ENCODE data around the gene CCDC71L.

CCDC71L gene

DNA sequence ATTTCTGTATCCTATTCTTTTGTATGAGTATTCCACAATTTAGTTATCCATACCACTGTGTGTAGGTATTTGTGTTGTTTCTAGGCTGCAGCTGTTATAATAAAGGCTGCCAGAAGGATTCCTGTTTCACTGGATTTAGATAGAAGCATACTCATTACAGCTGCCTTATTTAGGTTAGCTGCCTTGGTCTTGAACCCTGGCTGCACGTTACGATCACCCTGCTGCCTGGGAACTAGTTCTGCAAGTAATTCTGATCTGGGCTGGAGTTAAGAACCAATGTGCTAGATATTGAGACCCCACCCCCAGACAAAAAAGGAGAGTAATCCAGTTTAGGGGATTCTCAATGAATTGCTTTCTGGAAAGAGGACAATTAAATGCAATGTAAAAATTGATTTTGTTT lies 43.1 kb downstream of the CCDC71L start:
- Histone ChIP-seq H3K4me1 (ENCODE audit: low read depth, poor library complexity, severe bottlenecking) (no peaks in the 10 kb centered on the region), H3K27me3 (ENCODE audit: insufficient read depth, low read depth) (no peaks in the 10 kb centered on the region), H3K36me3 (ENCODE audit: insufficient read depth) (no peaks in the 10 kb centered on the region), H3K4me3 (IDR thresholded peaks at IDR 0.05; ENCODE audit: insufficient read depth, low read depth, low read length) (no peak overlapping the region), H4K20me1 (ENCODE audit: insufficient read depth) (no peaks in the 10 kb centered on the region), H3K27ac (no peak overlapping the region), H3K79me2 (ENCODE audit: insufficient read depth, low read depth) (no peaks in the 10 kb centered on the region), H3K9ac (no peak overlapping the region), H3K4me2 (no peak overlapping the region), H2AFZ (ENCODE audit: low read depth) (no peak overlapping the region)
- TF ChIP-seq, protein P1, sequence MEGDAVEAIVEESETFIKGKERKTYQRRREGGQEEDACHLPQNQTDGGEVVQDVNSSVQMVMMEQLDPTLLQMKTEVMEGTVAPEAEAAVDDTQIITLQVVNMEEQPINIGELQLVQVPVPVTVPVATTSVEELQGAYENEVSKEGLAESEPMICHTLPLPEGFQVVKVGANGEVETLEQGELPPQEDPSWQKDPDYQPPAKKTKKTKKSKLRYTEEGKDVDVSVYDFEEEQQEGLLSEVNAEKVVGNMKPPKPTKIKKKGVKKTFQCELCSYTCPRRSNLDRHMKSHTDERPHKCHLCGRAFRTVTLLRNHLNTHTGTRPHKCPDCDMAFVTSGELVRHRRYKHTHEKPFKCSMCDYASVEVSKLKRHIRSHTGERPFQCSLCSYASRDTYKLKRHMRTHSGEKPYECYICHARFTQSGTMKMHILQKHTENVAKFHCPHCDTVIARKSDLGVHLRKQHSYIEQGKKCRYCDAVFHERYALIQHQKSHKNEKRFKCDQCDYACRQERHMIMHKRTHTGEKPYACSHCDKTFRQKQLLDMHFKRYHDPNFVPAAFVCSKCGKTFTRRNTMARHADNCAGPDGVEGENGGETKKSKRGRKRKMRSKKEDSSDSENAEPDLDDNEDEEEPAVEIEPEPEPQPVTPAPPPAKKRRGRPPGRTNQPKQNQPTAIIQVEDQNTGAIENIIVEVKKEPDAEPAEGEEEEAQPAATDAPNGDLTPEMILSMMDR (conservative IDR thresholded peaks at IDR 0.05; ENCODE audit: low read depth, low read length): no peak

DNA sequence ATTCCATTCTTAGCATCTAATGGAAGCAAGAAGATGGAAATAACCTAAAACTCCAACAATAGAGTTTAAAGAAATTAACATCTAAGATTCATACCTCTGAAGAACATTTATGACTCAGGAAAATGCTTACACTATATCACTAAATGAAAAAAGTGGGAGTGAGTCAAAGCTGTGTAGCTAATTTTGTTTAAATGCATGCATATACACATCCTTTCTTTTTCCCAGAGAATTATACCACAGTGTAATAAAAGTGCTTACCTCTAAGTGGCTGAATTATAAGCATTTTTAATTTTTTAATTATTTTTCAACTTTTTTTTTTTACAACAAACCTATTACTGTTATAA lies 44.3 kb downstream of the CCDC71L start:
- Histone ChIP-seq H3K4me2 (no peak overlapping the region), H3K36me3 (ENCODE audit: insufficient read depth) (no peaks in the 10 kb centered on the region), H2AFZ (ENCODE audit: low read depth) (no peak overlapping the region), H3K27ac (no peak overlapping the region), H3K4me3 (IDR thresholded peaks at IDR 0.05; ENCODE audit: insufficient read depth, low read depth, low read length) (no peak overlapping the region), H3K27me3 (ENCODE audit: insufficient read depth, low read depth) (no peaks in the 10 kb centered on the region), H3K4me1 (ENCODE audit: low read depth, poor library complexity, severe bottlenecking) (peaks cover 8% of the 10 kb centered on the region), H3K79me2 (ENCODE audit: insufficient read depth, low read depth) (no peaks in the 10 kb centered on the region), H4K20me1 (ENCODE audit: insufficient read depth) (no peaks in the 10 kb centered on the region), H3K9ac (no peak overlapping the region)
- TF ChIP-seq, protein P1 (conservative IDR thresholded peaks at IDR 0.05; ENCODE audit: low read depth, low read length): no peak

DNA sequence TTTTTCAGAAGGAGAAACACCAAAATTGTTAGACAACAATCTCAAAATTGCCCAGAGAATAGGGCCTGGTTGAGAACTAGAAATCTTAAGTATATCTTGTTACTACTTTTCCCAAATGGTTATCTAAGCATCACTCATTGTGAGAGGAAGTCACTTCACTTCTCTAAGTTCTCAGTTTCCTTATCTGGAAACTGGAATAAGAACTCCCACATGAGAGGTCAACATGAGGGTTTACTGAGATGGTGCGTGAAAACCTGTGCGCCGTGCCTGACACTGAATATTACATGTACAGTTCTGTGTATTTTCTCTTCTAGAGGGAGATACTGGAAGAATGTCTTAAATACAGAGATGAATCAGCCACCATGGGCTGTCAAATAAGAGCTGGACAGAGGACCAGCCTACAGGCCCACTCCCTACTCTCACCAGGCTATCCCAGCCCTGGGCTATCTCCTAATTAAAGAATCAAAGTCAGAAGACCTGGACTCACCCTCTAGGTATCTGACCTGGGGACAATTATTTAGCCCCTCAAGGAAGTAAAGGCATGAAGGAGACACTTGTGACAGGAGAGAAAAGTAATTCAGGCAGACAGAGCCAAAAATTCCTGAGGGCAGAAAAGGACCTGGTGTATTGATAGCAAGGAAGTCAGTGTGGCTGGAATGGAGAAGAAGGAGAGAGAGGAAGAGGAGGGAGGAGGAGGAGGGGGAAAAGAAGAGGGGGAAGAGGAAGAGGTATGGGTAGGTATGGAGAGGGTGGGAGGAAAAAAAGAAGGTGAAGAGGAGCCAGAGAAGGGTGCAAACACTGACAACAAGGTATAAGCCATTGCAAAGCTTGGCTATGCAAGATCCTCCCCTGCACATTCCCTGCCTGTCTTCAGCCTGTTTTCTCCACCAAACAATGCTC lies 44.9 kb downstream of the CCDC71L start:
- no peak overlapping the region for H3K27ac ChIP-seq
- H4K20me1 ChIP-seq (ENCODE audit: insufficient read depth): no peaks in the 10 kb centered on the region
- H3K27me3 ChIP-seq (ENCODE audit: insufficient read depth, low read depth): no peaks in the 10 kb centered on the region
- no peaks in the 10 kb centered on the region for H3K36me3 ChIP-seq (ENCODE audit: insufficient read depth)
- no peak overlapping the region for H3K4me3 ChIP-seq (IDR thresholded peaks at IDR 0.05; ENCODE audit: insufficient read depth, low read depth, low read length)
- no peak overlapping the region for H3K4me2 ChIP-seq
- no peaks in the 10 kb centered on the region for H3K79me2 ChIP-seq (ENCODE audit: insufficient read depth, low read depth)
- TF ChIP-seq, protein P1 (conservative IDR thresholded peaks at IDR 0.05; ENCODE audit: low read depth, low read length): no peak
- peaks cover 14% of the 10 kb centered on the region for H3K4me1 ChIP-seq (ENCODE audit: low read depth, poor library complexity, severe bottlenecking)
- no peak overlapping the region for H2AFZ ChIP-seq (ENCODE audit: low read depth)
- H3K9ac ChIP-seq: no peak overlapping the region

DNA sequence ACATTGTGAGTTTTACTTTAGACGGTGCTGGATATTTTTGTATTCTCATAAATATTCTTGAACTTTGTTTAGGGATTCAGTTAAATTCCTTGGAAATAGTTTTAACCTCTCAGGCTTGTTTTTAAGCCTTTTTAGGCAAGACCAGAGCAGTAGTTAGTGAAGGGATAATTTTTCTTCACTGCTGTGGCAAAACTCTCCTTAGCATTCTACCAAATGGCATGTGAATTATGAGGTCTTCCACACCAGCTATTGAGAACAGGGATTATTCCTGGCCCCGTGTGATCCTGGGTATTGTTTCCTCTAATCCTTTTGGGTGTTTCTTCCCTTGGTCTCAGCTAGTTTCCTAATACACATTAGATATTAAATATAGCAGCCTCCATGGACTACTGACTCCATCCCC lies 46.2 kb downstream of the CCDC71L start:
- Histone ChIP-seq H3K9ac (no peak overlapping the region), H3K4me3 (IDR thresholded peaks at IDR 0.05; ENCODE audit: insufficient read depth, low read depth, low read length) (no peak overlapping the region), H3K36me3 (ENCODE audit: insufficient read depth) (no peaks in the 10 kb centered on the region), H3K4me2 (no peak overlapping the region), H3K27ac (no peak overlapping the region), H2AFZ (ENCODE audit: low read depth) (no peak overlapping the region), H4K20me1 (ENCODE audit: insufficient read depth) (no peaks in the 10 kb centered on the region), H3K79me2 (ENCODE audit: insufficient read depth, low read depth) (no peaks in the 10 kb centered on the region), H3K4me1 (ENCODE audit: low read depth, poor library complexity, severe bottlenecking) (peaks cover 27% of the 10 kb centered on the region), H3K27me3 (ENCODE audit: insufficient read depth, low read depth) (no peaks in the 10 kb centered on the region)
- TF ChIP-seq, protein P1 (conservative IDR thresholded peaks at IDR 0.05; ENCODE audit: low read depth, low read length): no peak
